NCI-H510A (cell line): Measurements from ENCODE around the gene SPTB.

ENCODE experiments used
- DNase-seq: peaks from one replicate; lab custom pipeline; 2025; lab: John Stamatoyannopoulos, UW

Gene SPTB

DNA sequence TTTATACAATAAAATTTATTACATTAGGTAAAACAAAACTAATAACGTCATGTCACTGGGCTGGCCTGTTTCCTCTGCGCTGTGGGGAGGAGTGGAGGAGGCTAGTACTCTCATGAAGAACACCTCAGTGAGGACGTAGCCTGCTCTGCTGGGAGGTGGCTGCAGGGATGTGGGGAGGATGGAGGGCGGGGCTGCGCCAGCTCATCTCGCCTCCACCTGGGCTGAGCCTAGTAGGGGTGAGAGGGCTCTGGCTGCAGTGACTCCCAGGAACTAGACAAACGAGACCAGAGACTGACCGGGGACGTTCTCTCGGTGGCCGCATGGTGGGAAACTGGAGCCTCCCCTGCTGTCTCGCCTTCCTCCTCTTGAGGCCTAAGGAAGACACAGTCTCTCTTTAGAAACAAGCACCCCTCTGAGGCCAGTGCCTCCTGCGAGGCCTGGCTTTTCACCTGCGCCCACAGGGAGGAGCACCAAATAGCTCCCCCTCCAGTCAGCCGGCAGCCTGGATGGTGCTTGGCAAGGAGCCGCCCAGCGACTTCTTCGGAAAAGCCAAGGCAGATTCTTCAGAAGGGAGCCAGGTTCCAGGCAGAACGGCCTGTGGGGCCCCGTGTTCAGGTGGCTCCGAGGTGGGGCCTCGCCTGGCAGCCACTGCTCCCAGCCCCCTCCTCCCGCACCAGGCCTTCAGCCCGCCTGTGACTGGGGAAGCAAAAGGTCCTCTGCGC, 113.1 kb downstream of the SPTB start:
- DNase-seq, result peak; percentile 19

GRCh38 chr14:64765740-64766302, 113.9 kb downstream of the SPTB start:
- no peak for DNase-seq

DNA sequence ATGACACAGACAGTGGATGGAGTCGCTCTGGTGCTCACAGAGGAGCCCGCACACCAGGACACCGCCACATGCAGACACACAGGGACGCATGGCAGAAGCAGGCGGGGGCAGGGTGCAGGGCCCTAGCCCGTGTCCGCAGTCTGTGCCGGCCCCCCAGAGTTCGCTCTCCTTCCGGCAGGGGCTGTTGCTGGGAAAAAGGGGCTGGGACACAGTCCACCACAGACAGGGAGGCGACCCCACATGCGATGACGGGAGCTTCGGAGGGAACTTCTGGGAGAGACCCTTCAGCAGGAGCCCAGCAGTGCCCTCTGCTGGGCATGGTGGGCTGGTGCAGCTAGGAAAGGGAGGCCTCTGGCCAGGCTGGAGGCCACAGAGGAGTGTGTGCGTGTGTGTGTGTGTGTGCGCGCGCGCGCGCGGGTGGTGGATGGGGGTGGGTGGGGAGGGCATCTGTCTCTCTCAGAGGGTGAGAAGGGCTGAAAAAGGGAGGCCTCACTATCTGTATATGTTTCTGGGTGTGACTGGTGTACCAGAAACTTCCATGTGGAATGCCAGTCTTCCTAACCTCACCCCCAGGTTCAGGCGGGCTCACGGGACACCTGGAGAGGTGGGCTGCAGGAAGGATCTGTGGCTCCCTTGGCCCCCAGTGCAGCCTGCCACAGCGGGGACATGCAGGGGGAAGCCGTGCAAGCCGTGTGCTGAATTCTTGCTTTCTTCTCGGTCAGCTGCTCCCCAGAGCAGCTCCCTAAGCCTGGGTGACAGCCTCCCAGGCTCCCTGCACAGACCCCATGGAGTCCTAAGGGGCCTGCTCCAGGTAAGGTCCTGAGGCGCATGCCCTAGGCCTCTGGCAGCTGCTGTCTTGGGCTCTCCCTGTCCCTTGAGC, 114.8 kb downstream of the SPTB start:
- DNase-seq, result no peak

- no peak for DNase-seq
Measured at GRCh38 chr14:64763801-64764621, 115.7 kb downstream of the SPTB start.

- no peak for DNase-seq
Measured at GRCh38 chr14:64763085-64763782, 116.5 kb downstream of the SPTB start.

DNA sequence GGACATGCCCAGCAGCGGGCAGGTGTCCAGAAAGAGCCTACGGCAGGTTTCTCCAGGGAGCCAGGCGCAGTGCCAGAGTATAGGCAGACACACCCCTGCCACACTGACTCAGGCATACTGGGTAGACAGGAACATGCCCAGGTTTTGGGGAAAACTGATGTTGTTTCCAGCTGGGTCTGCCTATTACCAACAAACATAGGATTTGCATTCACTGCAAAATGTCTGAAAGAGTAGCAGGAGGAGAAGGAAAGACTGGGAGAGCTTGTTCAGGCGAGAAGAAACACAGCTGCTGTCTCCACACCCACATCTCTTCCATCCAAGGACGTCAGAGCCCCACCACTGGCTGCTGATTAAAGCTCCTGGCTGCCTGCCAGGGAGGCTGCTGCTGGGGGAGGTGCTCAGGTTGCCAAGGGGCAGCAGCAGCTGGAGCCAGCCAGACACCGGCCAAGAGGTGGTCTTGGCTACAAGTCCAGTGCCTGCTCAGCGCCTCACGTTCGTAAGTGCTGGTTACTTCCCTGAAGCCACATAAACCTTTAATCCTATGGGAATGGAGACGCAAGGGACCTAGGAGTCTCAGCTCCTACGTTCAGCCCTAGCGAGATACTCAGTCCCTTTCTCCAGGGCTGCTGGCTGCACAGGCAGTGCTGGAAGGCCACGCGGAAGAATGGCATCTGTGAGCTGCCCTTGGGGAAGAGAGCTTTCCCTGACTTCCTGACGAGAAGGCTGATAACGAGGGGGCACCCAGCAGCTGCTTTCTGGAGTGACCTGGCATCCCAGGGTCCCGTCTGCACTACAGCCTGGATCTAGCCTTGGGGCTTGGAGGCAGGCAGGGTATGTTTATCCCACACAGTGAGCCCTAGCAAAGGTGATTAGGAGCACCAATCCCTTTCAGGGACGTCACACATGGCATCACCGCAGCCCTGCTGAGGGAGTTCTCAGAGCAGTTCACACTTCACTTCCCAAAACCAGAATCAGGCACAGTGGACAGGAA, 117.4 kb downstream of the SPTB start:
- peak; percentile 91 for DNase-seq

- no peak for DNase-seq
Measured at GRCh38 chr14:64761441-64762043, 118.2 kb downstream of the SPTB start.

DNA sequence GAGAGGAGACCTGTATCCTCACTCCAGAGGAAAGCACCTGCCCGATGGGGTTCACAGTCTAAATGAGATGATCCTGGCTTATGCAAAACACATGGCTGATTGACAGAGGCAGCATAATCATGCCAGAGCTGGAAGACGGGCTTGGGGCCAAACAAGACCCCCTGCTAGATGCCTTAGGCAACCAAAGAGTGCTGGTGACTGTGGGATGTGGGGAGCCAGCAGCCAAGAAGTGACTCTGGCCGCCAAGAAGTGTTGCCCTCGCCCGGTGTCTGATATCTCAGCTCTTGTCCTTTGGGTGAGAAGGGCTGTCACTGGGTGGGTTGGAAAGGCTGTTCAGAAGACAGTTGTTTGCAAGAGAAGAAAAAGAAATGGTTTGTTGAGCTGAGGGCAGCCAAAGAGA, 118.8 kb downstream of the SPTB start:
- DNase-seq, result no peak

DNA sequence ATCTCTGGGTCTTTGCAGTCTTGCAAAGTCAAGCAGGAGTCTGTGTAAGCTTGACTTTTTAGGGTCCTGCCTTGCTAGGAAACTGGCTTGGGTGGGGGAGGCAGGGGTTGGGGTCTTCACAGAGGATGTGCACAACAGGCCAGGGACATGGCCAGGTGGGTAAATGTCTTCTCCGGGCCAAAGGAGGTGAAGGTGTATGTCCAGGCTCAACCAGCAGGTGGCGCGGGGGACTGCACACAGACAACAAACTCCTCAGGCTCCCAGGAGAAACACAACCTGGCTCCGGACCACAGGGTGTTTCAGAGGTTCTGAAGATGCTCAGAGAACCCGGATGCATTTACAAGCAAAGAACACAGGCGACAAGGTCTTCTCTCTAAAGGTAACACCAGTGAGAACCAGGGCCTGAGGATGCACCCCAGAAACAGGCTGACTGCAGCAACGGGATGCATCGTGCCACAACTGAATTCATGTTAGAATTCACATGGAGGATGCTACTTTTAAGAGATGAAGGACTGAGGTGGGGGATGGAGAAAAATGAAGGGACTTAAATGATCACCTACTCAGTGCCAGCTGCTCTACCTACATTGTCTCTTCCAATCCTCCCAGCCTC, 119.5 kb downstream of the SPTB start:
- no peak for DNase-seq

DNA sequence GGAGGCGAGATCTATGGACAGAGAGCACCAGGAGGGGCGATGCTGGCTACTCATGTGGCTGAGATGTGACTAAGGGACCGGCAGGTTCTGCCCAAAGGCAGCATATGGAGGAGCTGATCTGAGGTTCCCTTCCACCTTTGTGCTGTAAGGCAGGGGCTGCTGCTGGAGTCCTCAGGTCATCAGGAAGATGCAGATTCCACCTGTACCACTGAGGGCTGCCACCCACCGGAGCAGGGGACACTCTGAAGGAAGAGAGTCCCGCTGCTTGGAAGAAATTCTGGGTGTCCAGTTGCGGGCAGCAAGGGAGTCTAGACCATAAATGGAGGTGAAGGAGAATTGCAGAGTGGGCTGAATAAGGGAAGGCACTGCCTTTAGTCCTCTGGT, 120.2 kb downstream of the SPTB start:
- no peak for DNase-seq

GRCh38 chr14:64758691-64759554, 120.8 kb downstream of the SPTB start:
- no peak for DNase-seq

DNA sequence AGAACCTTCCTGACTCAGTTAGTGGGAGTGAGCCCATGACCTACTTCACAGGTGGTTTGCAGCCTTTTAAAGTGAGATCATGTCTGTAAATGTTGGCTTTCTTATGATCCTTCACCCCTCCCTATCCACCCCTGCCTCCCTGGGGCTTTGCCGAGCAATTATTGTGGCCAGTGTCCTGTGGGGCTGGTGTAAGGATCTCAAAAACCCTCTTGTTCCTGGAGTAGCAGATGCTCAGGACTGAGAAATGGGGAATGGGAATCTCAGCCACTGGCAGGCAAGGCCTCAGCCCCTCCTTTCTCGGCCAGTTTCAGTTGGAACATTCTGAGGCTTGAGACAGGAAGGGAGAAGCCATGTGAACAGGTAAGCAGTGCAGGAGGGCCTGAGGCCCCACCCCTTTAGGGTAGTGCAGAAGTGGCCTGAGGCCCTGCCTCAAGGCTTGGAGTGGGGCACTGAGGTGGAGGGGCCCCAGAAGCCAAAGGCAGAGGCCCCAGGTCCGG, 121.6 kb downstream of the SPTB start:
- peak; percentile 47 for DNase-seq

- DNase-seq, result no peak
Measured at GRCh38 chr14:64757601-64758000, 122.1 kb downstream of the SPTB start.

DNA sequence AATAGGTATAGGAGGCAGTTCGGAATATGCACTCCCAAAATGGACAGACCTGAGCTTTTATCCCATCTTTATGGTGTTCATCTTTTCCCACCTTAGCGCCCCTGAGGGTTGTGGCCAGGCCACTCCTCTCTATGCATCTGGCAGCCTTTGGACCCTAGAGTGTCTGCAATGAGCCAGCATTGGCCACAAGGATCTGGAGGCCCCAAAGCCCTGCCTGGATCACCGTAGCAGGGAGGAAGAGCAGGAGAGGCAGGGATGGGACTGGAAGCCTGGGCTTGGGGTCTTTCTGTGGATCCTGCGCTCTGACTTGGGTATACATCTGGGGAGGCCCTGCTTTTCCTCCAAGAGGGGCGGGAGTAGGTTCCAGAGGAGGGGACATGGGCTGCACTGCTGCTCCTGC, 123.0 kb downstream of the SPTB start:
- DNase-seq, result no peak

DNA sequence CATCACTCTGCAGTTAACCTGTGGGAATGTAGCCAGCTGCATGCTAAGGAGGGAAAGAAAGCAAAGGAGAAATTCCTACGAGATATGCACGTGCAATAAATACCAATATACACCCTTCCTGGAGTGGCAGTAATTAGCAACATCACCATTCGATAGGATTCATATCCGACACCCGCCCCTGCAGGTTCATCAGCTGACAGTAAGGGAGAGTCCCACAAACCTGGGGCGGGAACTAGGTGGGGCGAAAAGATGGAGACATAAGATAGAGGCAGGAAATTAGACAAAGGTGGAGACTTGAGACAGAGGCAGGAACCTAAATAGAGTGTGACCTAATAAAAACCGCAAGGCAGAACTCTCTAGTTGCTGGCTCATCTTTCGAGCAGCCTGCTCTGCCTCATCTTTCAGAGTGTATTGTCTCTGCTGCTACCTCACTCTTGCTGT, 123.9 kb downstream of the SPTB start:
- DNase-seq, result no peak

GRCh38 chr14:64754685-64755084, 125.0 kb downstream of the SPTB start:
- DNase-seq, result no peak

GRCh38 chr14:64753999-64754398, 125.7 kb downstream of the SPTB start:
- no peak for DNase-seq

DNA sequence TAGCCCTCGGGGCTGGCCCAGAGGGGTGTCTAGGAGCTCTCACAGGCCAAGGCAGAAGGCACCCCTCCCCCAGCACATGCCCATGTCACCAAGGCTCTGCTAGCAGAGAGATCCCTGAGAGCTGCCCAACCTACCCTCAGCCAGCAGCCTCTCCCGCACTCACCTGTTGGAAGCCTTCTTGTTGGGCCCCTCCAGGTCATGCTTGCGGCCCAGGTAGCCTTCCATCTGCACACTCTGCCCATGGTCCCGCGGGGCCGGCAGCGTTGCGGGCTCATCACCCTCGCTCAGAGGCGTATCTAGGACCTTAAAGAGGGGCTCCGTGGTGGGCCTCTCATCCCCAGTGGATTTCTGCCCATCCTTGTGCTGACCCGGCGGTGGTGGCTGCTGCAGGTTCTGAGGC, 126.3 kb downstream of the SPTB start:
- no peak for DNase-seq
